Activated CD8-positive, alpha-beta memory T cell treated with anti-CD3 and anti-CD28 coated beads, Interleukin-2, amount 50 U/mL, for 4 hours (primary cell): ENCODE data around the gene CTSS.

ENCODE experiments used
- DNase-seq: peaks from one replicate; pipeline ENCODE4 v3.0.0-alpha.2; 2020

The CTSS gene

GRCh38 chr1:150696590-150696989 lies 69.0 kb downstream of the CTSS start:
- DNase-seq = no peak

GRCh38 chr1:150696162-150696561 lies 69.4 kb downstream of the CTSS start:
- no peak for DNase-seq

GRCh38 chr1:150695561-150695960 lies 70.0 kb downstream of the CTSS start:
- no peak for DNase-seq

GRCh38 chr1:150692720-150693119 lies 72.9 kb downstream of the CTSS start:
- DNase-seq = no peak

- DNase-seq = no peak
These were observed 76.8 kb downstream of the CTSS start for GRCh38 chr1:150688763-150689162.

- no peak for DNase-seq
These were observed 79.3 kb downstream of the CTSS start for GRCh38 chr1:150686275-150686674.

- no peak for DNase-seq
These were observed 81.7 kb downstream of the CTSS start for GRCh38 chr1:150683914-150684313.
